Chondrocyte (in vitro differentiated cells): ENCODE measurements around the gene BAG3. TPM values are rescaled to one million over a fixed set of nuclear protein-coding genes. Genes with fewer than 3 reads are reported as not detected.

ENCODE experiments used
- DNase-seq: peaks from one replicate; pipeline ENCODE4 v3.0.0; 2021; ENCODE audit warnings: mixed read lengths, low spot score
- H3K27ac Mint-ChIP-seq: one replicate; pipeline ENCODE4 v1.8.0; 2021; ENCODE audit warnings: mild to moderate bottlenecking, moderate library complexity, mixed read lengths; ENCODE audit not compliant: unreplicated experiment
- H3K27me3 Mint-ChIP-seq: 2 replicates; pipeline ENCODE4 v1.8.0; 2021; ENCODE audit warnings: low read depth, mixed read lengths
- H3K36me3 Mint-ChIP-seq: 2 replicates; pipeline ENCODE4 v1.8.0; 2021; ENCODE audit warnings: low read depth, mixed read lengths
- H3K4me1 Mint-ChIP-seq: 2 replicates; pipeline ENCODE4 v1.8.0; 2021; ENCODE audit warnings: low read depth, mild to moderate bottlenecking, mixed read lengths
- H3K4me3 Mint-ChIP-seq: one replicate; pipeline ENCODE4 v1.8.0; 2021; ENCODE audit warnings: mild to moderate bottlenecking, moderate library complexity, mixed read lengths; ENCODE audit not compliant: unreplicated experiment
- H3K9me3 Mint-ChIP-seq: 2 replicates; pipeline ENCODE4 v1.8.0; 2021; ENCODE audit warnings: low read depth, mixed read lengths
- total RNA-seq: library from RNA; stranded (reverse); gene quantifications from 3 replicates; pipeline ENCODE4 v1.2.1, GENCODE V29; 2021
- TF ChIP-seq, protein P1 (sequence below): fragments of 200-600 bp; sonication (generic); IDR thresholded peaks from 2 replicates; pipeline ENCODE4 v1.5.0; 2021; ENCODE audit warnings: antibody characterized with exemption, mild to moderate bottlenecking, moderate library complexity

The BAG3 gene
- total RNA-seq, 1 donor from 2014 or later: 62.0 TPM

DNA sequence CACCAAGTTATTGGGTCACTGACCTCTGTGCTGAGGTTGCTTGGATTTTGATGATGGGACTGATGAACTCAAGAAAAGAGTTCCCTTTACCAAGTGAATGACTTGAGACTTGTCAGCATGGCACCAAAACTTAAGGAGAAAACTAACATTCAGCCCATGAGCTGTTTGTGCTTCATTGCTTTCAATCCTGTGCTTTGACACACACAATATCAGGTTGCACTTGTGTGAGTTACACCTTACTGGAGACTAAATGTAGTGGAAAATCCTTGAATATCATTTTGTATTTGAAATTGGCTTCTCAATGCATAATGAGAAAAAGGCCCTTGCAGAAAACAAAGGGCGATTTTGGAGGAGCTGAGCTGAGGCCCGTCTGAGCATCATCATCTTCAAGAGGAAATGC is 2.7 kb downstream of the BAG3 start:
- TF ChIP-seq, protein P1, sequence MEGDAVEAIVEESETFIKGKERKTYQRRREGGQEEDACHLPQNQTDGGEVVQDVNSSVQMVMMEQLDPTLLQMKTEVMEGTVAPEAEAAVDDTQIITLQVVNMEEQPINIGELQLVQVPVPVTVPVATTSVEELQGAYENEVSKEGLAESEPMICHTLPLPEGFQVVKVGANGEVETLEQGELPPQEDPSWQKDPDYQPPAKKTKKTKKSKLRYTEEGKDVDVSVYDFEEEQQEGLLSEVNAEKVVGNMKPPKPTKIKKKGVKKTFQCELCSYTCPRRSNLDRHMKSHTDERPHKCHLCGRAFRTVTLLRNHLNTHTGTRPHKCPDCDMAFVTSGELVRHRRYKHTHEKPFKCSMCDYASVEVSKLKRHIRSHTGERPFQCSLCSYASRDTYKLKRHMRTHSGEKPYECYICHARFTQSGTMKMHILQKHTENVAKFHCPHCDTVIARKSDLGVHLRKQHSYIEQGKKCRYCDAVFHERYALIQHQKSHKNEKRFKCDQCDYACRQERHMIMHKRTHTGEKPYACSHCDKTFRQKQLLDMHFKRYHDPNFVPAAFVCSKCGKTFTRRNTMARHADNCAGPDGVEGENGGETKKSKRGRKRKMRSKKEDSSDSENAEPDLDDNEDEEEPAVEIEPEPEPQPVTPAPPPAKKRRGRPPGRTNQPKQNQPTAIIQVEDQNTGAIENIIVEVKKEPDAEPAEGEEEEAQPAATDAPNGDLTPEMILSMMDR: no peak
- Mint-ChIP-seq H3K27me3 (no peaks in the 10 kb centered on the region), H3K4me3 (peak overlapping the region; percentile 75), H3K4me1 (peaks cover 66% of the 10 kb centered on the region), H3K27ac (peak overlapping the region; percentile 89), H3K36me3 (peaks cover 1% of the 10 kb centered on the region), H3K9me3 (no peaks in the 10 kb centered on the region)
- no peak for DNase-seq

DNA sequence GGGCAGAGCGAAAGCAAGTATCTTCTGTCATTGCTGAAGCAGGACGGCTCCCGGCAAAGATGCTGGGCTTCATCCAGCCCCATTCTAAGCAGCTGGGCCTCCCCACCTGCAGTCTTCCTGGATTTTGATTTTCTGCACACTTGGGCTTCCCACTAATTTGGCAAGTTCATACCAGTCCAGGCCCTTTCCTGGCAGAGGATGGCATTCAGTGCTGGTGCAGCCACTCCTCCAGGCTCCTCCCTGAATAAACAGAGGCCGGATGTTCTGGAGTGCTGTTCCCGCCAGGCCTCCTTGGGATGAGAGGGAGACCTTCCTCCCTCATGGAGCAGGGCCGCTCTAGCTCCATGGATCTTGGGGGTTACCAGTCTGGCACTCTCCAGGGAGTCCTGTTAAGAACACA is 3.4 kb downstream of the BAG3 start:
- H3K4me3 Mint-ChIP-seq: peak overlapping the region; percentile 75
- H3K27me3 Mint-ChIP-seq: no peaks in the 10 kb centered on the region
- TF ChIP-seq, protein P1: no peak
- H3K9me3 Mint-ChIP-seq: no peaks in the 10 kb centered on the region
- peak overlapping the region; percentile 89 for H3K27ac Mint-ChIP-seq
- H3K36me3 Mint-ChIP-seq: peaks cover 1% of the 10 kb centered on the region
- H3K4me1 Mint-ChIP-seq: peaks cover 72% of the 10 kb centered on the region
- DNase-seq: no peak

DNA sequence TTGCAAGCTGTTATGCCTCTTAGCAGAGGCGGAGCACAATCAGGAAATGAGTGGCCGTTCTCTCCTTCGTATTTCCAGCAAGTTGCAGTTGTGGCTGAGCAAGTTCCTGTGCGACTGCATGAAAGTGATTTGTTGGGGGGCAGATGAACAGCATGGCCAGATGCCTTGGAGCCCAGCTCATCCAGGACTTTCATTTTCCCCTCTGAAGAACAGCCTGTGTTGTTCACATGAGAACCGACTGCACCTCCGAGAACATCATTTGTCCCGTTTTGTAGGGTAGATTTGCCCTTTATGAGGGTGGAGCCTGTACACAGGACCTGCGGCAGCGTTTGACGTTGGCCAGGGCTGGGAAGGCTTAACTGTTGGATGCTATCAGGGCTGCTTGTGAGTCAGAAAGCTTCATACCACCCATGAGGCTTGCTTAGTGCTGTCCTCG is 4.4 kb downstream of the BAG3 start:
- Mint-ChIP-seq H3K4me3 (peak overlapping the region; percentile 75), H3K27me3 (no peaks in the 10 kb centered on the region), H3K27ac (peak overlapping the region; percentile 89), H3K36me3 (peaks cover 1% of the 10 kb centered on the region), H3K4me1 (peaks cover 77% of the 10 kb centered on the region), H3K9me3 (no peaks in the 10 kb centered on the region)
- TF ChIP-seq, protein P1: no peak
- DNase-seq: no peak

DNA sequence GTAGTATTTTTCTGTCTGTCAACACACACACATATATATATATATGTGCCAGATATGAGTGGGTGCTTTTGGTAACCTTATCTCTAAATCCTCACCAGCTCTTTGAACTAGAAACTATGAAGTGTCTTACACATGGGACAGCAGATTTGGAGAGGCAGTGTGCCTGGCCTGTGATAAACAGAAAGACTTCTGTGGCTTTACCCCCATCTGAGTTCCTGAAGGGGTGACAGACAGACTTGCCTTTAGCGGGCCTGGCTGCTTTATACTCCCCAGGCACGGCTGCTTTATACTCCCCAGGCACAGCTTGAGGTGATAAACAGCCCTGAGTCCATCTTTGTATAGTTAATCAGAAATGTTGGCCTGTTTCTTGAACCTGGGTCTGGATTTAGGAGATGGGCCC is 5.6 kb downstream of the BAG3 start:
- DNase-seq: no peak
- Mint-ChIP-seq H3K4me3 (no peak overlapping the region), H3K27me3 (no peaks in the 10 kb centered on the region), H3K4me1 (peaks cover 79% of the 10 kb centered on the region), H3K9me3 (no peaks in the 10 kb centered on the region), H3K27ac (peak overlapping the region; percentile 99), H3K36me3 (peaks cover 1% of the 10 kb centered on the region)
- TF ChIP-seq, protein P1: no peak

DNA sequence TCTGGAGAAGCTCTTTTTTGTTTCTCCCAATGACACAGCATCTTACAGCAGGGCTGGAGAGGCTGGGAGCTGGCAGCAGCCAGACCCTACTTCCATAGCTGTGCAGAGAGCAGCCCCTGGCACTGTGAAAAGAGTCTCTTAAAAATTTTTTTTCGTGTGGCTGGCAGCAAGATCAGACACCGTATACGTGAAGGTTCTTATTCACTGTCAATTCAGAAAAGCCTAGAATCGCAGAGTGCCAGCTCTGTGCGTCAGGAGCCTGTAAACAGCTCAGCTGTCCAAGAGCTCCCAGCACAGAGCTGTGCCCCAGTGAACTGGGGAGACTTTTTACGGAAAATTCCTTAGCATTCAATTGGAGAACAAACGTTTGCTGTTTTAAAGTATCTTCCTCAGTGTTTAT is 6.5 kb downstream of the BAG3 start:
- no peaks in the 10 kb centered on the region for H3K27me3 Mint-ChIP-seq
- H3K36me3 Mint-ChIP-seq: peaks cover 1% of the 10 kb centered on the region
- H3K27ac Mint-ChIP-seq: peak overlapping the region; percentile 99
- TF ChIP-seq, protein P1: no peak
- H3K9me3 Mint-ChIP-seq: no peaks in the 10 kb centered on the region
- H3K4me3 Mint-ChIP-seq: no peak overlapping the region
- H3K4me1 Mint-ChIP-seq: peaks cover 86% of the 10 kb centered on the region
- no peak for DNase-seq
